K562 (cell line): ENCODE data around the gene TRABD. TPM values are rescaled to one million over a fixed set of nuclear protein-coding genes. Genes with fewer than 3 reads are reported as not detected.

Experiments
- AFF1 ChIP-seq, 2 experiments: fragments of 450-650 bp; IDR thresholded peaks; 2 replicates each; pipeline ENCODE4 v1.6.1; 2018; ENCODE audit warnings: mild to moderate bottlenecking in 2 of 2, low read depth in 1 of 2; ENCODE audit not compliant: partially characterized antibody in 2 of 2
- CREB5 ChIP-seq: fragments of 250-450 bp; sonication (Bioruptor Pico); IDR thresholded peaks from 2 replicates; pipeline ENCODE4 v1.5.0; 2020; ENCODE audit warnings: mild to moderate bottlenecking
- CREM ChIP-seq: IDR thresholded peaks from 2 replicates; pipeline ENCODE4 v1.6.1; 2014; ENCODE audit warnings: antibody characterized with exemption, low read depth
- CXXC5 ChIP-seq: fragments of 250-450 bp; sonication (Bioruptor Pico); IDR thresholded peaks from 2 replicates; pipeline ENCODE4 v1.8.0; 2022; ENCODE audit warnings: inconsistent platforms, mild to moderate bottlenecking, moderate library complexity
- E2F6 ChIP-seq, 2 experiments: IDR thresholded peaks; 2 replicates each; pipeline ENCODE4 v1.6.1; 2011; ENCODE audit warnings: borderline replicate concordance in 1 of 2, control low read depth in 1 of 2, low read depth in 1 of 2, low read length in 1 of 2, mild to moderate bottlenecking in 1 of 2, mixed read lengths in 1 of 2, moderate library complexity in 1 of 2; ENCODE audit not compliant: insufficient read depth in 1 of 2, insufficient read length in 1 of 2, poor library complexity in 1 of 2, severe bottlenecking in 1 of 2; ENCODE audit errors: extremely low read depth in 1 of 2
- EGR1 ChIP-seq: fragments of 450-650 bp; conservative IDR thresholded peaks from 2 replicates; pipeline ENCODE4 v1.6.1; 2017; ENCODE audit warnings: mild to moderate bottlenecking
- KDM4B ChIP-seq, 2 experiments: fragments of 450-650 bp in 1 of 2; sonication (generic) in 1 of 2; IDR thresholded peaks; 2 replicates each; pipeline ENCODE4 v1.6.1; 2016 to 2017; ENCODE audit warnings: borderline replicate concordance in 2 of 2, antibody characterized with exemption in 1 of 2, low read depth in 1 of 2, mild to moderate bottlenecking in 1 of 2
- NEUROD1 ChIP-seq: fragments of 150-350 bp; IDR thresholded peaks from 2 replicates; pipeline ENCODE4 v1.6.1; 2014; ENCODE audit warnings: borderline replicate concordance, low read length, low read depth; ENCODE audit not compliant: partially characterized antibody
- NFYB ChIP-seq: IDR thresholded peaks from 2 replicates; pipeline ENCODE4 v1.6.1; 2011; ENCODE audit warnings: mild to moderate bottlenecking, moderate library complexity; ENCODE audit not compliant: insufficient read length; ENCODE audit errors: extremely low read depth
- ZNF3 ChIP-seq: fragments of 250-450 bp; sonication (Bioruptor Pico); IDR thresholded peaks from 2 replicates; pipeline ENCODE4 v1.5.0; 2021; ENCODE audit warnings: mild to moderate bottlenecking, moderate library complexity
- ZNF347 ChIP-seq: fragments of 450-650 bp; formaldehyde crosslinking; IDR thresholded peaks from 2 replicates; pipeline ENCODE4 v1.4.0; 2020; ENCODE audit warnings: low read depth, mild to moderate bottlenecking, moderate library complexity
- ZNF586 ChIP-seq: fragments of 450-650 bp; formaldehyde crosslinking; conservative IDR thresholded peaks from 2 replicates; pipeline ENCODE4 v1.4.0; 2020; ENCODE audit warnings: mild to moderate bottlenecking, moderate library complexity
- ZNF644 ChIP-seq: fragments of 200-800 bp; sonication (Bioruptor generic); IDR thresholded peaks from 2 replicates; pipeline ENCODE4 v1.6.1; 2016; ENCODE audit warnings: low read depth, missing genetic modification characterization, missing compliant biosample characterization
- polyA plus RNA-seq, 8 experiments: library from polyadenylated mRNA; depleted of rRNA in 4 of 8; stranded (reverse) in 5 of 8; unstranded in 3 of 8; fragments of >200 nt; fragmentation: Nextera tagmentation in 2 of 8; fragmentation: Illumina TruSeq in 1 of 8; extraction: Ambion mirVana in 2 of 8; extraction: Trizol in 1 of 8; gene quantifications; 2 replicates each; pipeline versions ENCODE4 v1.2.1 to v1.2.3, GENCODE V29; 2011 to 2014; ENCODE audit warnings: inconsistent platforms in 1 of 8, missing spikeins in 1 of 8
- total RNA-seq, 7 experiments: library from RNA; depleted of rRNA in 6 of 7; stranded (reverse); fragments of >200 nt in 6 of 7; fragmentation: Illumina TruSeq in 2 of 7; extraction: Trizol in 2 of 7; gene quantifications; 2 replicates each; pipeline versions ENCODE4 v1.2.1 to v1.2.3, GENCODE V29; 2011 to 2021; ENCODE audit warnings: low replicate concordance in 1 of 7
- TF ChIP-seq, protein P1 (sequence below): conservative IDR thresholded peaks from 2 replicates; pipeline ENCODE4 v1.6.1; 2011; ENCODE audit warnings: low read depth, mild to moderate bottlenecking, low read length; ENCODE audit not compliant: control insufficient read depth
- TF ChIP-seq, protein P2 (sequence below), 3 experiments: fragments of 200-800 bp in 1 of 3; sonication (Bioruptor generic) in 1 of 3; sonication (generic) in 1 of 3; formaldehyde crosslinking in 1 of 3; IDR thresholded peaks; 2 replicates each; pipeline versions ENCODE4 v1.6.1 to v1.8.0; 2016 to 2022; ENCODE audit warnings: mild to moderate bottlenecking in 2 of 3, missing compliant biosample characterization in 2 of 3, missing genetic modification characterization in 2 of 3, missing genetic modification reagents in 1 of 3

The TRABD gene
- total and polyA plus RNA-seq, 9 of the 15 experiments (the other 6 are each of a cell fraction or from before 2014, with no cell fraction given), result 0.08 to 62.9 (median 14.0) TPM

GRCh38 chr22:50185375-50186087, at the start of gene TRABD (continued):
- no peak for TF ChIP-seq CREB5 (CRISPR knock-in tag)
- TF ChIP-seq ZNF3 (CRISPR knock-in tag), result no peak
- TF ChIP-seq CXXC5, result peak; percentile 34; the same call in 1 of the 2 replicates
- TF ChIP-seq NFYB, result no peak
- peak in 1 of 2 experiments; percentile 79 for TF ChIP-seq AFF1 (IDR thresholded peaks at IDR 0.05; ENCODE audit: low read depth in 1 of 2, partially characterized antibody in 2 of 2)
- TF ChIP-seq E2F6 (IDR thresholded peaks at IDR 0.05; ENCODE audit: borderline replicate concordance in 1 of 2, extremely low read depth in 1 of 2, insufficient read depth in 1 of 2, insufficient read length in 1 of 2, low read depth in 1 of 2, low read length in 1 of 2, poor library complexity in 1 of 2, severe bottlenecking in 1 of 2), result peak in 1 of 2 experiments; percentile 66
- TF ChIP-seq, protein P1, sequence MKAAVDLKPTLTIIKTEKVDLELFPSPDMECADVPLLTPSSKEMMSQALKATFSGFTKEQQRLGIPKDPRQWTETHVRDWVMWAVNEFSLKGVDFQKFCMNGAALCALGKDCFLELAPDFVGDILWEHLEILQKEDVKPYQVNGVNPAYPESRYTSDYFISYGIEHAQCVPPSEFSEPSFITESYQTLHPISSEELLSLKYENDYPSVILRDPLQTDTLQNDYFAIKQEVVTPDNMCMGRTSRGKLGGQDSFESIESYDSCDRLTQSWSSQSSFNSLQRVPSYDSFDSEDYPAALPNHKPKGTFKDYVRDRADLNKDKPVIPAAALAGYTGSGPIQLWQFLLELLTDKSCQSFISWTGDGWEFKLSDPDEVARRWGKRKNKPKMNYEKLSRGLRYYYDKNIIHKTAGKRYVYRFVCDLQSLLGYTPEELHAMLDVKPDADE, result 0 out of 2 replicates have a peak, but pooled peaks have one; percentile 39
- TF ChIP-seq, protein P2, sequence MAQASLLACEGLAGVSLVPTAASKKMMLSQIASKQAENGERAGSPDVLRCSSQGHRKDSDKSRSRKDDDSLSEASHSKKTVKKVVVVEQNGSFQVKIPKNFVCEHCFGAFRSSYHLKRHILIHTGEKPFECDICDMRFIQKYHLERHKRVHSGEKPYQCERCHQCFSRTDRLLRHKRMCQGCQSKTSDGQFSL (CRISPR knock-in tag; IDR thresholded peaks at IDR 0.05), result peak; percentile 95
- TF ChIP-seq, protein P2 (tag; IDR thresholded peaks at IDR 0.05), result peak in 1 of 2 experiments; percentile 100; a peak in 2 of 4 replicates
- TF ChIP-seq ZNF586, result no peak
- 0 out of 4 replicates have a peak, but pooled peaks of 1 of the 2 experiments have one; percentile 21 for TF ChIP-seq KDM4B (IDR thresholded peaks at IDR 0.05; ENCODE audit: borderline replicate concordance in 2 of 2, low read depth in 1 of 2)
- TF ChIP-seq NEUROD1, result peak; percentile 32
- TF ChIP-seq CREM, result 0 out of 2 replicates have a peak, but pooled peaks have one; percentile 34
- TF ChIP-seq ZNF347 (CRISPR knock-in tag), result no peak
- TF ChIP-seq ZNF644, result peak; percentile 60; the same call in 1 of the 2 replicates
- TF ChIP-seq EGR1, result 0 out of 2 replicates have a peak, but pooled peaks have one; percentile 14
